Measurements from ENCODE around the gene CCNY. TPM values are rescaled to one million over a fixed set of nuclear protein-coding genes. Genes with fewer than 3 reads are reported as not detected.

The CCNY gene
- total and polyA plus RNA-seq, 2 of the 4 experiments (the other 2 are of a cell fraction): 38.0 to 131 TPM

- Histone ChIP-seq H3K9me1 (ENCODE audit: insufficient read depth, low read length) (peaks cover 15% of the 10 kb centered on the region), H3K9me3 (ENCODE audit: control insufficient read depth, insufficient read depth, low read length) (no peaks in the 10 kb centered on the region), H3K9ac (ENCODE audit: low read depth, low read length) (no peak overlapping the region), H3K27me3 (ENCODE audit: control insufficient read depth, insufficient read depth, low read length) (no peaks in the 10 kb centered on the region), H3K4me1 (ENCODE audit: control insufficient read depth, insufficient read depth, low read length) (peaks cover 19% of the 10 kb centered on the region), H2BK20ac (ENCODE audit: low read depth, low read length) (peak overlapping the region; percentile 91), H3K23ac (ENCODE audit: low read depth, low read length) (peak overlapping the region; percentile 89), H2BK5ac (ENCODE audit: low read depth, low read length, poor library complexity, severe bottlenecking) (peak overlapping the region; percentile 94), H3K14ac (replicated peaks; ENCODE audit: low read depth, low read length) (peak overlapping the region; percentile 87), H2AK5ac (ENCODE audit: low read depth, low read length) (peak overlapping the region; percentile 83), H2BK15ac (ENCODE audit: low read depth, low read length) (peak overlapping the region; percentile 52; the same call in 2 of the 3 replicates), H2AFZ (replicated peaks; ENCODE audit: low read length, poor library complexity) (no peak overlapping the region), H4K8ac (ENCODE audit: low read depth in 2 of 2, low read length in 2 of 2) (peak overlapping the region; percentile 33 to 83), H2AK9ac (replicated peaks; ENCODE audit: low read depth, low read length, poor library complexity) (no peak overlapping the region), H3K79me1 (ENCODE audit: low read depth in 1 of 2, low read length in 2 of 2) (peaks cover 32 to 63% of the 10 kb centered on the region in 2 experiments), H4K91ac (ENCODE audit: insufficient read depth, low read depth, low read length) (peak overlapping the region; percentile 91; the same call in 1 of the 2 replicates), H3K4me3 (ENCODE audit: insufficient read depth, low read depth, low read length) (no peak overlapping the region), H3K4ac (ENCODE audit: low read depth, low read length) (peak overlapping the region; percentile 91), H3K56ac (ENCODE audit: extremely low read depth, insufficient read depth, low read length) (peak overlapping the region; percentile 42; the same call in 1 of the 2 replicates), H3K18ac (ENCODE audit: low read depth, low read length) (peak overlapping the region; percentile 96), H4K20me1 (ENCODE audit: insufficient read depth, low read length) (peaks cover 8% of the 10 kb centered on the region; the same call in 1 of the 2 replicates), H3K4me2 (ENCODE audit: low read depth, low read length) (peak overlapping the region; percentile 75), H4K5ac (ENCODE audit: low read depth, low read length) (peak overlapping the region; percentile 78), H3K36me3 (ENCODE audit: control insufficient read depth, insufficient read depth, low read length) (peaks cover 8% of the 10 kb centered on the region), H3K27ac (ENCODE audit: insufficient read depth, low read length) (peak overlapping the region; percentile 77), H2BK120ac (ENCODE audit: low read depth, low read length) (peak overlapping the region; percentile 95)
- POLR2A ChIA-PET (ENCODE audit: unreplicated experiment): no interaction called here
- DNase-seq: peak; percentile 72
- in situ Hi-C loops (cut with MboI; ENCODE audit: low sequenced_read_pairs) (no loop called here), intact Hi-C loops (cut with micrococcal nuclease) (no loop called here), dilution Hi-C loops (cut with HindIII; ENCODE audit: low sequenced_read_pairs, unreplicated experiment) (no loop called here)
- CTCF ChIA-PET: interaction anchor here (0.6 to 0.9 kb wide), 2 partner anchors 17 to 27 kb away, joined by 3 to 6 read pairs; no protein-coding TSS in a partner anchor
- peak; percentile 65 for ATAC-seq (ENCODE audit: low read depth)
- TF ChIP-seq POLR2A (IDR thresholded peaks at IDR 0.05; ENCODE audit: low read depth, low read length) (no peak), CTCF (conservative IDR thresholded peaks at IDR 0.05; ENCODE audit: low read depth, low read length) (no peak), SMC3 (IDR thresholded peaks at IDR 0.05; ENCODE audit: low read depth, low read length) (0 out of 2 replicates have a peak, but pooled peaks have one; percentile 5), CEBPB (IDR thresholded peaks at IDR 0.05; ENCODE audit: low read depth, low read length) (peak; percentile 58; the same call in 1 of the 2 replicates), MAFK (IDR thresholded peaks at IDR 0.05; ENCODE audit: low read depth, low read length) (no peak), NFE2L2 (IDR thresholded peaks at IDR 0.05; ENCODE audit: low read depth, low read length) (no peak)
- WGBS, 2 experiments (ENCODE audit: extremely low coverage in 2 of 2, insufficient read length in 1 of 2): no CpG with 5 or more reads among the region's 3 CpGs
- no TSS peak for BruUV-seq (replicated peaks)
Observed at GRCh38 chr10:35324196-35324595, 12.1 kb upstream of the CCNY start.
